HG03354 (cell line): ENCODE measurements around the gene DENND6B.
A peak's percentile ranks its signal among the peaks of the same experiment; 100 is the strongest.

Experiments
- ATAC-seq: cut with Tn5 transposase; IDR thresholded peaks from one replicate; pipeline ENCODE4 v1.9.1; 2021; ENCODE audit warnings: mild to moderate bottlenecking; ENCODE audit not compliant: unreplicated experiment, poor library complexity, severe bottlenecking

Gene DENND6B

GRCh38 chr22:50306753-50307749 lies 19.8 kb downstream of the DENND6B start, which contains the start of gene PLXNB2:
Gene PLXNB2 (minus strand): TSS chr22:50307646. CDS start chr22:50290584, 17,062 bp downstream.
- peak; percentile 44 for ATAC-seq

GRCh38 chr22:50305923-50306566 lies 20.8 kb downstream of the DENND6B start:
- no peak for ATAC-seq

- no peak for ATAC-seq
Measured at GRCh38 chr22:50305393-50305922, 21.4 kb downstream of the DENND6B start.

GRCh38 chr22:50304528-50305392 lies 22.1 kb downstream of the DENND6B start:
- no peak for ATAC-seq

GRCh38 chr22:50303848-50304527 lies 22.8 kb downstream of the DENND6B start:
- no peak for ATAC-seq

GRCh38 chr22:50303515-50303847 lies 23.3 kb downstream of the DENND6B start:
- ATAC-seq = no peak

- ATAC-seq = no peak
Measured at GRCh38 chr22:50302564-50302963, 24.2 kb downstream of the DENND6B start.

GRCh38 chr22:50302041-50302541 lies 24.7 kb downstream of the DENND6B start:
- ATAC-seq = no peak

GRCh38 chr22:50301581-50301991 lies 25.2 kb downstream of the DENND6B start:
- ATAC-seq = no peak

GRCh38 chr22:50300620-50301257 lies 26.1 kb downstream of the DENND6B start:
- no peak for ATAC-seq

- no peak for ATAC-seq
Measured at GRCh38 chr22:50299785-50300619, 26.8 kb downstream of the DENND6B start.

GRCh38 chr22:50298937-50299784 lies 27.7 kb downstream of the DENND6B start:
- ATAC-seq = no peak

GRCh38 chr22:50298266-50298637 lies 28.6 kb downstream of the DENND6B start:
- no peak for ATAC-seq

GRCh38 chr22:50297510-50298265 lies 29.1 kb downstream of the DENND6B start:
- ATAC-seq = no peak

GRCh38 chr22:50296658-50297490 lies 29.9 kb downstream of the DENND6B start:
- ATAC-seq = no peak
